SHP77 (cell line): ENCODE results near the gene OR52R1.
"Not testable (repeated sequence)": the region's sequence is repeated elsewhere in the genome, so short reads cannot be mapped to it uniquely, and the experiment has no call there.

Source experiments
- DNase-seq, 2 experiments: peaks; one replicate each; lab custom pipeline; 2025; lab: John Stamatoyannopoulos, UW

Gene OR52R1

GRCh38 chr11:4804280-4804679 lies at the start of gene OR52R1:
TSS of gene OR52R1 (minus strand) at chr11:4804380. CDS start at chr11:4804380, 0 bp downstream.
- DNase-seq: no peak

GRCh38 chr11:4851033-4851432 lies 46.9 kb upstream of the OR52R1 start:
- no peak for DNase-seq

- no peak for DNase-seq
These were observed 44.8 kb upstream of the OR52R1 start, which contains the start of gene OR51S1 for GRCh38 chr11:4848908-4849532. TSS of gene OR51S1 (minus strand) at chr11:4849208. CDS start at chr11:4849208, 0 bp downstream.

GRCh38 chr11:4839851-4840549 lies 35.8 kb upstream of the OR52R1 start:
- no peak for DNase-seq

GRCh38 chr11:4830909-4831308 lies 26.7 kb upstream of the OR52R1 start:
- DNase-seq: no peak

- no peak for DNase-seq
These were observed 26.2 kb upstream of the OR52R1 start for GRCh38 chr11:4830346-4830745.

- no peak for DNase-seq
These were observed 22.2 kb upstream of the OR52R1 start for GRCh38 chr11:4826425-4826824.

GRCh38 chr11:4825132-4825531 lies 21.0 kb upstream of the OR52R1 start:
- no peak for DNase-seq

GRCh38 chr11:4821021-4821420 lies 16.8 kb upstream of the OR52R1 start, which contains the start of gene OR51F2:
TSS of gene OR51F2 (plus strand) at chr11:4821321. CDS start at chr11:4821422, 101 bp downstream.
- no peak for DNase-seq

GRCh38 chr11:4809246-4809645 lies 5.1 kb upstream of the OR52R1 start:
- DNase-seq: no peak

- no peak for DNase-seq
These were observed 4.3 kb upstream of the OR52R1 start for GRCh38 chr11:4808476-4808875.

GRCh38 chr11:4801316-4801715 lies 2.9 kb downstream of the OR52R1 start:
- not testable (repeated sequence) for DNase-seq

GRCh38 chr11:4798427-4799183 lies 5.6 kb downstream of the OR52R1 start:
- DNase-seq: no peak

GRCh38 chr11:4797206-4797605 lies 7.0 kb downstream of the OR52R1 start:
- no peak for DNase-seq

GRCh38 chr11:4782454-4782853 lies 21.7 kb downstream of the OR52R1 start:
- DNase-seq: no peak

- DNase-seq: no peak
These were observed 34.3 kb downstream of the OR52R1 start, which contains the start of gene OR51F1 for GRCh38 chr11:4769838-4770237. TSS of gene OR51F1 (minus strand) at chr11:4769938. CDS start at chr11:4769938, 0 bp downstream.

GRCh38 chr11:4768094-4768493 lies 36.1 kb downstream of the OR52R1 start:
- no peak for DNase-seq

- DNase-seq: no peak
These were observed 37.6 kb downstream of the OR52R1 start for GRCh38 chr11:4766420-4767043.

GRCh38 chr11:4763096-4763495 lies 41.1 kb downstream of the OR52R1 start:
- no peak for DNase-seq
